GM12891 (cell line): ENCODE results near the gene POU3F2.

Experiments used
- PAX5 ChIP-seq: IDR thresholded peaks from 2 replicates; pipeline ENCODE4 v1.6.1; 2011; ENCODE audit warnings: low read length, moderate library complexity, mild to moderate bottlenecking; ENCODE audit not compliant: insufficient read depth, severe bottlenecking
- POLR2A ChIP-seq: IDR thresholded peaks from 2 replicates; pipeline ENCODE4 v1.6.1; 2011; ENCODE audit warnings: low read depth, low read length, control low read depth
- POLR2AphosphoS5 ChIP-seq: IDR thresholded peaks from 2 replicates; pipeline ENCODE4 v1.6.1; 2011; ENCODE audit warnings: low read depth, low read length, control low read depth
- SPI1 ChIP-seq: IDR thresholded peaks from 2 replicates; pipeline ENCODE4 v1.6.1; 2011; ENCODE audit warnings: low read depth, low read length, control low read depth
- TAF1 ChIP-seq: IDR thresholded peaks from 2 replicates; pipeline ENCODE4 v1.6.1; 2011; ENCODE audit warnings: low read depth, low read length, control low read depth

DNA sequence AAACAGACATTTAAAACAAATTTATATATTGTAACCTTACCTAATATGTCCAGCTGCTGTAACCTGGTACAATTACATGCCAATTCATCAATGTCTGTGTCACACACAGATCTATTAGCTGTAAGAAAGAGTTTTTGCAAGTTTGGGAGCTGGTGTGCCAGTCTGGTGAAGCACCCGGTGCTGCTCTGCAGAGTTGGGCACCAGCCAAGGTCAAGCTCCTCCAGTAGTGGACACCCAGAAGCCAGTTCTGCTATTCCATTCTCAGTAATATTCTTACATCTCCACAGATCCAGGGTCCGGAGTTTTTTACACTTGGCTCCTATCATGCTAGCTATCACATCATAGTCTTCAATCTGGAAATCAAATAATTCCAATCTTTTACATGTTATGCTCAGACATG, 41.0 kb downstream of the POU3F2 start:
- TF ChIP-seq POLR2A: no peak
- no peak for TF ChIP-seq POLR2AphosphoS5
- no peak for TF ChIP-seq TAF1
- no peak for TF ChIP-seq SPI1
- TF ChIP-seq PAX5: no peak
